Measurements from ENCODE around the gene FOXF2. TPM values are rescaled to one million over a fixed set of nuclear protein-coding genes. Genes with fewer than 3 reads are reported as not detected.
A peak's percentile ranks its signal among the peaks of the same experiment; 100 is the strongest.

Gene FOXF2
- total RNA-seq, 6 experiments from 2014 or later, result 15.4 to 31.8 (median 29.5) TPM

- Mint-ChIP-seq H3K27me3 (ENCODE audit: insufficient read depth) (no peaks in the 10 kb centered on the region; the same call in 1 of the 2 replicates), H3K4me1 (ENCODE audit: low read depth) (peaks cover 41% of the 10 kb centered on the region), H3K36me3 (ENCODE audit: low read depth) (peaks cover 26% of the 10 kb centered on the region; the same call in 1 of the 2 replicates), H3K9me3 (no peaks in the 10 kb centered on the region), H3K4me3 (peak overlapping the region; percentile 93), H3K27ac (peak overlapping the region; percentile 77)
- DNase-seq, result peak; percentile 94
- peak; percentile 99 for TF ChIP-seq CTCF (IDR thresholded peaks at IDR 0.05)
Observed at GRCh38 chr6:1396952-1397868, 7.8 kb downstream of the FOXF2 start.

GRCh38 chr6:1399085-1399780, 9.9 kb downstream of the FOXF2 start:
- no peak overlapping the region for H3K4me3 Mint-ChIP-seq
- H3K36me3 Mint-ChIP-seq (ENCODE audit: low read depth), result peaks cover 22% of the 10 kb centered on the region; the same call in 1 of the 2 replicates
- no peak overlapping the region for H3K27ac Mint-ChIP-seq
- peaks cover 41% of the 10 kb centered on the region for H3K4me1 Mint-ChIP-seq (ENCODE audit: low read depth)
- H3K9me3 Mint-ChIP-seq, result no peaks in the 10 kb centered on the region
- no peak for DNase-seq
- no peak for TF ChIP-seq CTCF (IDR thresholded peaks at IDR 0.05)
- H3K27me3 Mint-ChIP-seq (ENCODE audit: insufficient read depth), result no peaks in the 10 kb centered on the region; the same call in 1 of the 2 replicates

- H3K27ac Mint-ChIP-seq, result no peak overlapping the region
- peaks cover 14% of the 10 kb centered on the region; the same call in 1 of the 2 replicates for H3K36me3 Mint-ChIP-seq (ENCODE audit: low read depth)
- H3K9me3 Mint-ChIP-seq, result no peaks in the 10 kb centered on the region
- no peak for TF ChIP-seq CTCF (IDR thresholded peaks at IDR 0.05)
- H3K27me3 Mint-ChIP-seq (ENCODE audit: insufficient read depth), result no peaks in the 10 kb centered on the region; the same call in 1 of the 2 replicates
- H3K4me3 Mint-ChIP-seq, result no peak overlapping the region
- no peak for DNase-seq
- H3K4me1 Mint-ChIP-seq (ENCODE audit: low read depth), result peaks cover 31% of the 10 kb centered on the region
Observed at GRCh38 chr6:1400126-1400850, 10.9 kb downstream of the FOXF2 start.

- Mint-ChIP-seq H3K36me3 (ENCODE audit: low read depth) (no peaks in the 10 kb centered on the region; the same call in 1 of the 2 replicates), H3K4me1 (ENCODE audit: low read depth) (peaks cover 21% of the 10 kb centered on the region), H3K27me3 (ENCODE audit: insufficient read depth) (no peaks in the 10 kb centered on the region; the same call in 1 of the 2 replicates), H3K4me3 (no peak overlapping the region), H3K27ac (no peak overlapping the region), H3K9me3 (no peaks in the 10 kb centered on the region)
- no peak for DNase-seq
- TF ChIP-seq CTCF (IDR thresholded peaks at IDR 0.05), result no peak
Observed at GRCh38 chr6:1402369-1402768, 13.0 kb downstream of the FOXF2 start.

- H3K27ac Mint-ChIP-seq, result no peak overlapping the region
- no peaks in the 10 kb centered on the region; the same call in 1 of the 2 replicates for H3K27me3 Mint-ChIP-seq (ENCODE audit: insufficient read depth)
- no peaks in the 10 kb centered on the region for H3K9me3 Mint-ChIP-seq
- H3K4me1 Mint-ChIP-seq (ENCODE audit: low read depth), result peaks cover 22% of the 10 kb centered on the region
- no peak overlapping the region for H3K4me3 Mint-ChIP-seq
- H3K36me3 Mint-ChIP-seq (ENCODE audit: low read depth), result no peaks in the 10 kb centered on the region
- no peak for TF ChIP-seq CTCF (IDR thresholded peaks at IDR 0.05)
- DNase-seq, result no peak
Observed at GRCh38 chr6:1402868-1403267, 13.5 kb downstream of the FOXF2 start.
